ENCODE data around the gene ERC1.
"Not testable (repeated sequence)": the region's sequence is repeated elsewhere in the genome, so short reads cannot be mapped to it uniquely, and the experiment has no call there.

Gene ERC1

GRCh38 chr12:1252758-1253157, 261.7 kb downstream of the ERC1 start:
- no peak for DNase-seq

GRCh38 chr12:1255125-1255524, 264.1 kb downstream of the ERC1 start:
- not testable (repeated sequence) for DNase-seq

GRCh38 chr12:1255854-1256253, 264.8 kb downstream of the ERC1 start:
- not testable (repeated sequence) for DNase-seq

- DNase-seq: no peak
Measured at GRCh38 chr12:1256285-1256684, 265.3 kb downstream of the ERC1 start.

- no peak for DNase-seq
Measured at GRCh38 chr12:1256991-1257390, 266.0 kb downstream of the ERC1 start.

- DNase-seq: no peak
Measured at GRCh38 chr12:1262011-1262410, 271.0 kb downstream of the ERC1 start.

GRCh38 chr12:1267243-1267642, 276.2 kb downstream of the ERC1 start:
- no peak for DNase-seq

GRCh38 chr12:1272142-1272541, 281.1 kb downstream of the ERC1 start:
- DNase-seq: no peak

- DNase-seq: no peak
Measured at GRCh38 chr12:1273051-1273450, 282.0 kb downstream of the ERC1 start.

- DNase-seq: no peak
Measured at GRCh38 chr12:1277905-1278304, 286.9 kb downstream of the ERC1 start.

- DNase-seq: no peak
Measured at GRCh38 chr12:1279050-1279449, 288.0 kb downstream of the ERC1 start.

- DNase-seq: no peak
Measured at GRCh38 chr12:1280059-1280458, 289.0 kb downstream of the ERC1 start.

GRCh38 chr12:1281683-1282366, 290.8 kb downstream of the ERC1 start:
- DNase-seq: no peak

GRCh38 chr12:1282670-1283315, 291.8 kb downstream of the ERC1 start:
- peak; percentile 74 for DNase-seq

- DNase-seq: peak; percentile 60
Measured at GRCh38 chr12:1283316-1283715, 292.3 kb downstream of the ERC1 start.

GRCh38 chr12:1284611-1285010, 293.6 kb downstream of the ERC1 start:
- no peak for DNase-seq

GRCh38 chr12:1287446-1287975, 296.5 kb downstream of the ERC1 start:
- no peak for DNase-seq

GRCh38 chr12:1288333-1288732, 297.3 kb downstream of the ERC1 start:
- DNase-seq: no peak

- DNase-seq: no peak
Measured at GRCh38 chr12:1289371-1290155, 298.5 kb downstream of the ERC1 start.

- no peak for DNase-seq
Measured at GRCh38 chr12:1290716-1291115, 299.7 kb downstream of the ERC1 start.

- no peak for DNase-seq
Measured at GRCh38 chr12:1291601-1292332, 300.7 kb downstream of the ERC1 start.

GRCh38 chr12:1293901-1294300, 302.9 kb downstream of the ERC1 start:
- DNase-seq: no peak

GRCh38 chr12:1297206-1297605, 306.2 kb downstream of the ERC1 start:
- no peak for DNase-seq
